HG02938 (cell line): Measurements from ENCODE around the gene STON2.
"Not testable (repeated sequence)": the region's sequence is repeated elsewhere in the genome, so short reads cannot be mapped to it uniquely, and the experiment has no call there.

Experiments
- ATAC-seq: cut with Tn5 transposase; IDR thresholded peaks from one replicate; pipeline ENCODE4 v1.9.1; 2021; ENCODE audit warnings: mild to moderate bottlenecking, moderate library complexity; ENCODE audit not compliant: unreplicated experiment

Gene STON2

DNA sequence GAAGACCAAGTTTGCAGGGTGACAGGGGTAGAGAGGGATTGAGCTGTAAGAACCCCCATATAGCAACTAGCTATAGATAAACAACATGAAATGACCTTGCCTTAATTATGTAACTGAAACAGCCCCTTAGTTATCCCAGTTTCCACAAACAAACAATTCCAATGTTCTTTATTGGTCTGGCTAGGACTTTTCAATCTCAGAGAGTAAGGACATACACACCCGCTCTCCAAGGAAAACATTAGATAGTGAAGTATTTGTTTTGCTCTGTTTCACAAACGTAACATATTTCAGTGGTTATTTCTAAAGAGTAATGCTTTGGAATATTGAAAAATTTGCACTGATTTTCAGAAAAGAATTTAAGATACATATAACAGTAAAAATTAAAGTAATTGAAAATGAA, 127.8 kb downstream of the STON2 start:
- ATAC-seq: no peak

DNA sequence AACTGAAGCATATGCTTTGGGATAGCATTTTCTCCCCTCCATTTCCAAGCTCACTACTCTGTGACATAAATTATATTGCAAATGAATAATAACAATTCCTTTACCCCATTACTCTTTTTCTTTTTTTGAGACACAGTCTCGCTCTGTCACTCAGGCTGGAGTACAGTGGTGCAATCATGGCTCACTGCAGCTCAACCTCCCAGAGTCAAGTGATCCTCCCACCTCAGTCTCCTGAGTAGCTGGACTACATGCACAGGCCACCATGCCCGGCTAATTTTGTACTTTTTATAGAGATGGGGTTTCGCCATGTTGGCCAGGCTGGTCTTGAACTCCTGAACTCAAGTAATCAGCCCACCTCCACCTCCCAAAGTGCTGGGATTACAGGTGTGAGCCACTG, 130.1 kb downstream of the STON2 start:
- no peak for ATAC-seq

DNA sequence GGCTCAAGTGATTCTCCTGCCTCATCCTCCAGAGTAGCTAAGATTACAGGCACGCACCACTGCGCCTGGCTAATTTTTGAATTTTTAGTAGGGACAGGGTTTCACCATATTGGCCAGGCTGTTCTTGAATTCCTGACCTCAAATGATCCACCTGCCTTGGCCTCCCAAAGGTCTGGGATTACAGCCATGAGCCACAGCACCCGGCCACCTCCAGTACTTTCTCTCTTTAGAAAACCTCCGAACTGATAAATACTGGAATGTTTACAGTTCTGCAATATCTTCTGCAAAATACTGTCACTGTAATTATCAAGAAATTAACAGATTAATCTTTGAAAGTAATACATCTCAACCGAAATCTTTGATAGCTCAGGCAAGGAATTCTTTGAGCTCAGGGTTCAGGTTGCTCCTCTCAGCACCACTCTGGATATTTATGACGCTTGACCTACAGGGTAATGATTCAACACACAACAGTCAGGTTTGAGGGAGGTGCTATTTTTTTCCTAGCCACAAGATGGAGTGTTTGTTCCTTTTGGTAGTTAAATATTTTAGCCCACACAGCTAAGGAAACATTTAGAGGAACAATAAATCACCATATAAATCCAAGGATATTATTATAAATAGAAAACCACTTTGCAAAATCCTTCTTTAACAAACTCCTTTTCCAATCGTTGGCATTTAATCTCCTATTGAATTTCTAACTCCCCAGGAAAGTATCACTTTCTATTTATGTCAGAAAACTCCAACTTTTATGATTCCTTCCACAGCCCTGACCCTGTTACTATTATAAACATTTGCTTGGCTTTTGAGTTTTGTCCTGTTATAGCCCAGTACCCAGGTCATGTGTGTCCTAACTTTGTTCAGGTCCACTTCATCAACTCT, 130.8 kb downstream of the STON2 start:
- peak; percentile 61 for ATAC-seq

DNA sequence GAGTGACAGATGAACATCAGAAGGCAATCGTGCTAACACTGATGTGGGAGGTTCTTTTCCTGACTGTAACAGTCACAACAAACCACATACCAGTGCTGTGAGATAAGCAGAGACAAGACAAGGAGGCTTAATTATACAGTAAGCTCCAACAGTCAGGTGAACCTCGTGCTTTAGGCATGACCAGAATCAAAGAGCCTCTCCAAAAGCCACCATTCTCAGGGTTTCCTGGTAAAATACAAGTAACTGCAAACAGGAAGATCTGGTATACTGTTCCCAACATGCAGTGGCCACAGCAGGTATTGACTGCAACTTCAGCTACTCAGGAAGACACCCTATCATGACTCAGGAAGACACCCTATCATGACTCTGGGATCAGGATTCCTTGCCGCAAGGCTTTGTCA, 132.1 kb downstream of the STON2 start:
- no peak for ATAC-seq

DNA sequence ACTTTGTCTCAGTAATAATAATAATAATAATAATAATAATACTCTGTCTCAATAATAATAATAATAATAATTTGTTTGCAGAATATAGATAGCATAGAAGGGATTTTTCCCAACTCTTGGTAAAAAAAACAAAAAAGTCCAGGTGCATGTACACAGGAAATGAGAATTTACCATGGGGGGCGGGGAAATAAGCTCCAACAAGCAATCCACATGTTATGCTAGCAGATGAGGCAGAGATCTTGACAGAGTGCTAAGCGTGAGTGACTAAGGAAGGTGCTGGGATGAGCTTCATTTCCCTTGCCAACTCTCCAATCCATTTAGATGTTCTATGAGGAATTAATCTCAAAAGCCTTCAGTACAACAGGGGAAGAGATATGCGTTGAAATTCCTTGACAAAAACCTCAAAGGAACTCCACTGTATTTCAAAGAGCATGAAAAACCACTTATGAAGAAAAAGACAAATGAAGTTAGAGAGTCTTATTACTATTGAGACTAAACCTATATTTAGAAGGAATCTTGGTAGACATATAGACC, 134.4 kb downstream of the STON2 start:
- ATAC-seq: no peak

DNA sequence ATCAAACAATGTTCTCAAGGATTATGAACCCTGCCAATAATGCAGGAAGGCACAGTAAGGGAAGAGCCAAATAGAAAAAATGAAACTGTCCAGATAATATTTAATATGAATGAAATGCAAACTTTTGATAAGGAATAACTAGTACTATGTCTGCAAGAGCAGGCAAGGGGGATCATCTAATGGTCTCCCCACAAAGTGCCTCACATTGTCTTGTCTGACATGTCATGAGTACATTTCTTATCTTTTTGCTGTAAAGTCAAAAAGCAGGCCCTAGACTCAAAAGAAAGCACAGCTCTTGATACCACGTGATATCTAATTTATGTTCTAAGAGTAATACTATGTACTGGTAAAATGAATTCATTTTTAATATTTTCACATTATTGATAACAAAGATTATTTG, 135.5 kb downstream of the STON2 start:
- ATAC-seq: no peak

DNA sequence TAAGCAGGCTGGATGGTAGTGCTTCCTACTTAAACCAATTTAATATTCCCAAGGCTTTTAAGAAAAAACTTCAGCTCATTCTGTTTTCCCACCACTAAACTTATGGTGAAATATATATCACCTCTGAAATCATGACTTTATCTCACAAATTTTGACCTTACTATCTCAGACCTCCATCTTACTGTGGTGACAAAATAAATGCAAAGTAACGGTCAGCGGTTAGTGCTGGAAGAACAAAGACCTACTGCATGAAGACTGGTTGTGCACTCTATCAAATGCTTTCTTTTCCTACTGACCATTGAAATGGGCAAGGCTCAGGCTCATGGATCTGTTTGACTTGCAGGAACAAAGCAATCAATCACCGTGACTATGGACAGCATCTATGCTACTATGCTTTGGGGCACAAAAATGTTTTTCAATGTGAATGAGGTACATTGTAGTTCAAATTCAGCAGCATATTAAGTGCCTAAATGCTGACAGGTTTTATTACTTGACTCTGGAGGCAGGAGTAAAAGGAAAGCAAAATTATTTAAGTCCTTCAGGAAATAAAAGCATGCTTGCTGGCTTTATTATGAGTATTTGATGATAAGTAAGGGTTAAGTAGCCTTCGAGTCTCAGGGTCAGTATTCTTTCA, 136.2 kb downstream of the STON2 start:
- no peak for ATAC-seq

DNA sequence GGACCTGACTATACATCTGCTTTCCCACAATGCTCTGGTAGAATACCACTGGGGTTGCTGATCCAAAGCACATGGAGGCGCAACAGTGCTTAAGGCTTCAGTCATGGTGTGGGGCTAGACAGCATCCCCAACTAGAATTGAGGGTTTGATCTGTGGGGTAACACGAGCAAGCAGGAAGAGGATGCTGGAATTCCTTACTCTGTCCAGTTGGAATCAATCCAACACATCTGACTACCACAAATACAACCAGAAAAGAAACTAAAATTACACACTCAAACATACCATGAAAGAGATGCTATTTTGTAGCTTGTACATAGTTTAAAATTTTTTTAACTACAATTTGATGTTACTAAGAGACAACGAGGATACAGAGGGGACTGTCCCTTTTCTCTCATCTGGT, 138.9 kb downstream of the STON2 start:
- no peak for ATAC-seq

DNA sequence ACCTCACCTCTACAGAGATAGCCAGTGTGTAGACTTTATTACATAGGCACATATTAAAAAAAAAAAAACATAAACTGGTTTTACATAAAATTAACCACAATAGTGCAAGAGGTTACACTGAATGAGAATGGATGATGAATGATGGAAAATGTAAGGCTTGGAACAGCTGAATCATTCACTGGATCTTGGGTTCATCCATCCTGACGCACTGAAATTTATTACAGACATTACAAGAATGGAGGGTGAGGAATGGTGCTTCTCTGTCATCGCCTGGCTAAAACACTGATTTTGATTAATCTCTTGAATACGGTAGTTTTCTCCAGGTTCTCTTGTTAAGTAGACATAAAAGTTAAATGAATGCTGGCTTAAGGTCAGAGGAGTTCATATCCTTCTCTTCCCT, 139.4 kb downstream of the STON2 start:
- ATAC-seq: no peak

DNA sequence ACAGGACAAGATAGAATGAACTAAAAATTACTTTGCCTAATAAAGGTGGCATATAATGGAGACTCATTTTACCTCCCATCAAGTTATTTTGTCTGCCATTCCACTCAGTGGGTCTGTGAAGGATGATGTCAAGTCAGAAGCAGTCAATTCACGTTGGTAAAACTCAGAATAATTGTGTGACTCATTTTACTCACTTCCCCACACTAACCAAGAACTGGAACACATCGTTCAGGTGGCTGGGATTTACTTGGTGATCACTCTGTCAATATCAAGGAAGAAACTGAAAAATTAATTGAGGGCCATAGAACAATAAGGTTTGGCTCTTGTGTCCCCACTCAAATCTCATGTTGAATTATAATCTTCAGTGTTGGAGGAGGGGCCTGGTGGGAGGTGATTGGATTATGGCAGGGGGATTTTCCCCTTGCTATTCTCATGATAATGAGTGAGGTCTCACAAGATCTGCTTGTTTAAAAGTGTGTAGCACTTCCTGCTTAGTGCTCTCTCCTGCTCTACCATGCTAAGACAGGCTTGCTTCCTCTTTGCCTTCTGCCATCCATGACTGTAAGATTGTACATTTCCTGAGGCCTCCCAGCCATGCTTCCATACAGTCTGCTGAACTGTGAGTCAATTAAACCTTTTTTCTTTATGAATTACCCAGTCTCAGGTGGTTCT, 143.7 kb downstream of the STON2 start:
- peak; percentile 61 for ATAC-seq

DNA sequence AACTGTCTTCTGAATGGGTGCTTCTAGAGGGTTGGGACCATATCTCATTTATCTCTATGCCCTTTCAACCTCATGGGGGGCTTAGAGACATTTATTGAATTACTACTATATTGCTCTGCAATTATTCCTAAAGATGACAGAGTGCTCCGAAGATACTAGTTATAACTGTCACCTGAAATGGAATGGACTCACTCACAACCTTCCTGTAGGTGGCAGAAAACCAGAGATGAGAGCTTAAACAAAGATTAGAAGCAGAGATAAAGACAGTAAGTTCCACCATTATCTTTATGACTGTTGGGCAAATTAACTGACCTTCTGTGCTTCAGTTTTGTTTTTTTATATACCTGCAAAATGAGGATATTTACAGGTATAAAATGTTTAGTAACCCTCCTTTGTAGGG, 147.8 kb downstream of the STON2 start:
- ATAC-seq: no peak

DNA sequence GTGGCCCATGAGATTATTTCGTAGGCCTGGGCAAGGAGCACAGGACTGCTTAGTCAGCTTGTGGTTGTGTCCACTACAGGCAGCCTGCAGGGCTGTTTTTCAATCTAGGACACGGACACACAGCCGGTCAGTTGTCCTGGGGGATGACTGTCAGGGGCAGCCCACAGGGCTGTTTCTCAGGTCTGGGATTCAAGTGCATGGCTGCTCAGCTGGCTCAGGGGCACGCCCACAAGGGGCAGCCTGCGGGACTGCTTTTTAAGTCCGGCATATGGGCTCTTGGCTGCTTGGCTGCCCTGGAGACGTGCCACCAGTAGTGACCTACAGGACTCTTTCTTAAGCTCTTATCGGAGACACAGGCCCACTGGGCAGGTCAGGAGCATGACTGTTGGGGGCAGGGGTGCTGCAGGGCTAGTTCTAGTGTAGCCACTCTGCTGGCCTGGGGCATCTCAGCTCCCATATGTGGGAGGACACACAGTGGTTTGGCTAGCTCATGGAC, 152.8 kb downstream of the STON2 start:
- no peak for ATAC-seq

DNA sequence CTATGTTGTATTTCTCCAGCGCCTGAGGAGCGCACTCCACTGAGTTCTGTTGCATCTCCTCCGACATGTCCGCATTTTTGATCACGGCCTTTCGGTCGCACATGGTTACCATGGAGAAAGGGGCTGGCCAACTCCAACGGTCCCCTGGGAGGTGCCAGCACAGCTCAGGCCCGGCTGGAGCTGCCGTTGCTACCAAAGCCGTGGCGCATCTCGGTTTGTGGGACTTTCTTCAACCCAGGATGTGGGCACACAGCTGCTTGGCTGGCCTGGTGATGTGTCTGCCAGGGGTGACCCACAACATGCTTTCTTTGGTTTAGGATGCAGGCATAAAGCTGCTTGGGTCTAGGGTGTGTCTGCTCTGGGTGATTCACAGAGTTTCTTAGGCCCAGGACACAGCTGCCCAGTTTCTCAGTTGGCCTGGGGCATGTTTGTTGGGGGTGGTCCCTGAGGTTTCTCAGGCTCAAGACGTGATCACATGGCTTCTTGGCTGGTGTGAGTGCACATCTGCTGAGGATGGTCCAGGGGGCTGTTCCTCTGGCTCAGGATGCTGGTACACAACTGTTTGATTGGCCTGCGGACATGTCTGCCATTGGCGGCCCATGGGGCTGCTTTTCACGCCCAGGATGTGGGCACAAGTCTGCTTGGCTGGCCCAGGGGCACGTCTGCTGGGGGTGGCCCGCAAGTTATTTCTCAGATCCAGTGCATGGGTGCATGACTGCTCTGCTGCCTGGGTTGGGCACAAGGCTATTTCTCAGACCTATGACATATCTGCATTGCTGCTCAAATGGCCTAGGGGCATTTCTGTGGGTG, 153.5 kb downstream of the STON2 start:
- no peak for ATAC-seq

DNA sequence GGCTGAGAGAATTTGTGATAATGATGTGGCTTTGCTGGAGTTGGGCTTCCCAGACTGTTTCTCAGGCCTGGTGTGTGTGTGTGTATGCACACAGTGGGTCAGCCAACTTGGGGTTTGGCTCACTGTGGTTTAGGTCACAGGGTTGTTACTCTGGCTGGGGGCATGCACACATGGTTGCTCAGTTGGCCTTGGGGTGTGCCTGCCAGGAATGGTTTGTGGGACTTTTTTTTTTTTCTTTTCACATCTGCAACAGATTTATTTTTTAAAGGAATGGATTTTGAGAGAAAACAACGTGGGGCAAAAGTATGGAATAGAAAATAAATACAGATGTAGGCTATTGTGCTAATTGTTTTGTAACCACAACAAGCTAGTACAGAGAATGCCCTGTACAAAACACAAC, 154.4 kb downstream of the STON2 start:
- no peak for ATAC-seq

DNA sequence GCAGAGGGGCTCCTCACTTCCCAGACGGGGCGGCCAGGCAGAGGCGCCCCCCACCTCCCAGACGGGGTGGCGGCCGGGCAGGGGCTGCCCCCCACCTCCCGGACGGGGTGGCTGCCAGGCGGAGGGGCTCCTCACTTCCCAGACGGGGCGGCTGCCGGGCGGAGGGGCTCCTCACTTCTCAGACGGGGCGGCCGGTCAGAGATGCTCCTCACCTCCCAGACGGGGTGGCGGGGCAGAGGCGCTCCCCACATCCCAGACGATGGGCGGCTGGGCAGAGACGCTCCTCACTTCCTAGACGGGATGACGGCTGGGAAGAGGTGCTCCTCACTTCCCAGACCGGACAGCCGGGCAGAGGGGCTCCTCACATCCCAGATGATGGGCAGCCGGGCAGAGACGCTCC, 155.7 kb downstream of the STON2 start:
- ATAC-seq: not testable (repeated sequence)

DNA sequence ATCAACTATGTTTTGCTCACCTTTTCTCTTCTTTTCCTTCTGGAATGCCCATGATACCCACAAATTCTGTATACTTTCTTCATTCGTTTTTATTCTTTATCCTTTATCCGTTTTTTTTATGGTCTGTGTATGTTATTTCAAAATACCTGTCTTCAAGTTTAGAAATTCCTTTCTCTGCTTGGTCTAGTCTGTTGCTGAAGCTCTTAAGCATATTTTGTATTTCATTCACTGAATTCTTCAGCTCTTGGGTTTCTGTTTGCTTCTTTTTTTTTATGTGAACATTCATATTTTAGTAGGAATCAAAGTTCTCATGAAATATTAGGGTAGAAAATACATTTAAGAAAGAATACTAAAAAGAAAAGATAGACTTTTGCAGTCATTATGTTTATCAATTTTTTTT, 156.6 kb downstream of the STON2 start:
- no peak for ATAC-seq

DNA sequence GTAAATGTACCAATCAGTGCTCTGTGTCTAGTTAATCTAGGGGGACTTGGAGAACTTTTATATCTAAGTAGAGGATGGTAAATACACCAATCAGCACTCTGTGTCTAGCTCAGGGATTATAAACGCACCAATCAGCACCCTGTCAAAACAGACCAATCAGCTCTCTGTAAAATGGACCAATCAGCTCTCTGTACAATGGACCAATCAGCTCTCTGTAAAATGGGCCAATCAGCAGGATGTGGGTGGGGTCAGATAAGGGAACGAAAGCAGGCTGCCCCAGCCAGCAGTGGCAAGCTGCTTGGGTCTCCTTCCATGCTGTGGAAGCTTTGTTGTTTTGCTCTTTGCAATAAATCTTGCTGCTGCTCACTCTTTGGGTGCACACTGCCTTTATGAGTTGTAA, 163.3 kb downstream of the STON2 start:
- not testable (repeated sequence) for ATAC-seq

DNA sequence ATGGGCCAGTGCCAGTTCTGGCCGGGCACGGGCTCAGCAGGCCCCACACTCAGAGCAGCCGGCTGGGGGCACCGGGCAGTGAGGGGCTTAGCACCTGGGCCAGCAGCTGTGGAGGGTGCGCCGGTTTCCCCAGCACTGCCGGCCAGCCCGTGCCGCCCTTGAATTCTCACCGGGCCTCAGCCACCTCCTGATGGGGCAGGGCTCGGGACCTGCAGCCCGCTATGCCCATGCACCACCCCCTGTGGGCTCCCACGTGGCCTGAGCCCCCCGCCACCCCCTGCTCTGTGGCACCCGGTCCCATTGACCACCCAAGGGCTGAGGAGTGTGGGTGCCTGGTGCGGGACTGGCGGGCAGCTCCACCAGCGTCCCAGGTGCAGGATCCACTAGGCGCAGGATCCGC, 164.0 kb downstream of the STON2 start:
- ATAC-seq: no peak

DNA sequence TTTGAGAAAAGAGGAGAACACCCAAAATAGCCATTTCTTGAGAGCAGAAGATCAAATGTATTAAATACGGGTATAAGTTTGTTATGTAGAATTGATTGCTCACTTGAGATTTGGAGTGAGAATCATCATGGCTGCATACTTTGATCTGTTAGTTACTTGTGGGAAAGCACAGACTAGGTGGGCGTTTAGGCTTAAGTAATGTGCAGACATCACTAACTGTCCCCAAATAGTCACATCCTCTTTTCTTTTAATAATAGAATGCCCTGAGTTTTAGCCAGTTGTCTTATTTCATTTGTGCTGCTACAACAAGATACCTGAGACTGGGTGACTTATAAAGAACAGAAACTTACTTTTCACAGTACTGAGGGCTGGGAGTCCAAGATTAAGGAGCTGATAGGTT, 165.0 kb downstream of the STON2 start:
- peak; percentile 66 for ATAC-seq

DNA sequence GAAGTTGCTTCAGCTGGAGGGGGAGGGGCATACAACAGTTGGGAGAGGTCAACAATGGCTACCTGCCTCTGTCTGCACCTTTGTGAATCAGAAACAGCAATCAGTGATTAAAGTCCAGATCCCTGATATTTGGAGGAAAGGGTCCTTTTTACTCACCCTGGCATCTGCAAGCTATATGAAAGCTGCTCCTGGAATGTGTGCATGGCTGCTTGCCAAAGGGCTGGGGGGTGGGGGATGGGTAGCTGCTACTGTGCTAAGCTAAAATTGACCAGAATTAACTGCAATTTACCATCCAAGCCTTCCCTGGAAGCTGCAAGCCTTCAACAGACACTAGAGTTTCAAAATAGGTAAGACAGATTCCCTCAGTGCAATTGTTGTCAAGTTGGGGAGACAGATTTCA, 165.8 kb downstream of the STON2 start:
- no peak for ATAC-seq

DNA sequence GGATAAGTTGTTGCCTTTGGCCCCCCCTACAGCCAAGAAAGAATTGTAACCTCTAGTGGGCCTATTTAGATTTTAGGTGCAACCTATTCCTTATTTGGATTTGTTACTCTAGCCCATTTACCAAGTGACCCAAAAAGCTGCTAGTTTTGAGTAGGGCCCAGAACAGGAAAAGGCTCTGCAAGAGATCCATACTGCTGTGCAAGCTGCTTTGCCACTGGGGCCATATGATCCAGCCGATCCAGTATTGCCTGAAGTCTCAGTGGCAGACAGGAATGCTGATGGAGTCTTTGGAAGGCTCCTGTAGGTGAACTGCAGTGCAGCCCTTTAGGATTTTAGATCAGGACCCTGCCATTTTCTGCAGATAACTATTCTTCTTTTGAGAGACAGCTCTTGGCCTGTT, 166.5 kb downstream of the STON2 start:
- ATAC-seq: no peak
